GM12873 (cell line): Measurements from ENCODE around the gene IPO5.

Source experiments
- TF ChIP-seq, protein P1 (sequence below): IDR thresholded peaks from 2 replicates; pipeline ENCODE4 v1.5.1; 2012; ENCODE audit warnings: low read depth, mild to moderate bottlenecking, moderate library complexity, low read length, control low read depth; ENCODE audit not compliant: insufficient read depth; ENCODE audit errors: missing control alignments

The IPO5 gene

DNA sequence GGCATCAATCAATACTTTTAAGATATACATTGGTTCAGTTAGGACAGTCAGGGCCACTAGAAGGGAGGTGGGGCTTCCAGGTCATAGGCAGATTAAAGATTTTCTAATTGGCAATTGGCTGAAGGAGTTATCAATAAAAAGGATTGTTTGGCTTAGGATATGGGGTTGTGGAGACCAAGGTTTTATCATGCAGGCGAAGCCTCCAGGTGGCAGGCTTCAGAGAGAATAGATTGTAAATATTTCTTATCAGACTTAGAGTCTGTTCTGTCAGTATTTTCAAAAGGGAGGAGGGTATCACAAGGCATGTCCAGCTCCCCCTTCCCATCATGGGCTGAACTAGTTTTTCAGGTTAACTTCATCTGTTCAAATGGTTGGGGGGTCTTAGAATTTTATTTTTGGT is 112.0 kb downstream of the IPO5 start:
- TF ChIP-seq, protein P1, sequence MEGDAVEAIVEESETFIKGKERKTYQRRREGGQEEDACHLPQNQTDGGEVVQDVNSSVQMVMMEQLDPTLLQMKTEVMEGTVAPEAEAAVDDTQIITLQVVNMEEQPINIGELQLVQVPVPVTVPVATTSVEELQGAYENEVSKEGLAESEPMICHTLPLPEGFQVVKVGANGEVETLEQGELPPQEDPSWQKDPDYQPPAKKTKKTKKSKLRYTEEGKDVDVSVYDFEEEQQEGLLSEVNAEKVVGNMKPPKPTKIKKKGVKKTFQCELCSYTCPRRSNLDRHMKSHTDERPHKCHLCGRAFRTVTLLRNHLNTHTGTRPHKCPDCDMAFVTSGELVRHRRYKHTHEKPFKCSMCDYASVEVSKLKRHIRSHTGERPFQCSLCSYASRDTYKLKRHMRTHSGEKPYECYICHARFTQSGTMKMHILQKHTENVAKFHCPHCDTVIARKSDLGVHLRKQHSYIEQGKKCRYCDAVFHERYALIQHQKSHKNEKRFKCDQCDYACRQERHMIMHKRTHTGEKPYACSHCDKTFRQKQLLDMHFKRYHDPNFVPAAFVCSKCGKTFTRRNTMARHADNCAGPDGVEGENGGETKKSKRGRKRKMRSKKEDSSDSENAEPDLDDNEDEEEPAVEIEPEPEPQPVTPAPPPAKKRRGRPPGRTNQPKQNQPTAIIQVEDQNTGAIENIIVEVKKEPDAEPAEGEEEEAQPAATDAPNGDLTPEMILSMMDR = no peak

DNA sequence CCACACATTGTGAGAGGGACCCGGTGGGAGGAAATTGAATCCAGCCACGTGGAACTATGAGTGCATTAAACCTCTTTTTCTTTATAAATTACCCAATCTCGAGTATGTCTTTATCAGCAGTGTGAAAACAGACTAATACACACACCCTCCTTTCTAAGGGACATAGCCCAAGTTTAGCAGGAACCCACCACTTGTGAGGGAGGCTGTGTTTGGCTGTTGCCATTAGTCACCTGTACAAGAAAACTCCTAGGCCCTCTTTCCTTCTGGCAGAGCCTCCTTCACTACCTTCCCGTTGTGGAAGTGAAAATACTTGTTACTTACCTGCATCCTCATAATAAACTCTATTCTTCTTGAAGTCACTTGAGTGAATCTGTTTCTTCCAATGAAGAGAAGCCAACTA is 113.2 kb downstream of the IPO5 start:
- TF ChIP-seq, protein P1 = no peak

DNA sequence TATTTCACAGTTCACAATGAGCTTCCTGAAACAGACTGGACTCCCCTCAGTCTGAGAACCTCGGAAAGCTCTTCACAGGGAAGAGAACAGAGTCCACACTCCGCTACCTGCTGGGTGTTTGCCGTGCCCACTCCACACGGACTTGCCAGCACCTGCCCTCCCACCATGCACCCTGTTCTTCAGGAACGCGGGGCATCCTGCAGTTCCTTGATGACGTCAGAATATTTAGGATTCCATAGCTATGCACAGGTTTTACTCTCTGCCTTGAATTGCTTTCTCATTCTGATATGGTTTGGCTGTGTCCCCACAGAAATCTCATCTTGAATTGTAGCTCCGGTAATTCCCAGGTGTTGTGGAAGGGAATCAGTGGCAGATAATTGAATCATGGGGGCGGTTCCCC is 115.0 kb downstream of the IPO5 start:
- TF ChIP-seq, protein P1 = no peak

DNA sequence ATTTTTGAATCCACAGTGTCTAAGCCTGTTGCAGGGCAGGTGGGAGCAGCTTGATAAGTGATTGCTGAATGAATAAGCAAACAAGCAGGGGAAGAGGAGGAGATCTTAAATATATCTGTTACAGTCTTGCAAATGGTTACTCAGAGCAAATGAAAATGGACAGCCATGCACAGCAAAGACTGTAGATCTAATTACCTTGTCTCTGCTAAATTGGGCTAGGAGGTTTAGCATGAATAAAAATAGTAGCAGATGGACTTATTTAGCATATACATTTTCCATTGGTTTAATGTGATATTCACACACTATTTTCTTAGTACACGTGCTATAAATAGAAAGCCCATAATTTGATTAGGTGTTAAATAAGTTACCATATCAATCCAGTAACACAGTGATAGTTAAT is 116.5 kb downstream of the IPO5 start:
- TF ChIP-seq, protein P1 = no peak

DNA sequence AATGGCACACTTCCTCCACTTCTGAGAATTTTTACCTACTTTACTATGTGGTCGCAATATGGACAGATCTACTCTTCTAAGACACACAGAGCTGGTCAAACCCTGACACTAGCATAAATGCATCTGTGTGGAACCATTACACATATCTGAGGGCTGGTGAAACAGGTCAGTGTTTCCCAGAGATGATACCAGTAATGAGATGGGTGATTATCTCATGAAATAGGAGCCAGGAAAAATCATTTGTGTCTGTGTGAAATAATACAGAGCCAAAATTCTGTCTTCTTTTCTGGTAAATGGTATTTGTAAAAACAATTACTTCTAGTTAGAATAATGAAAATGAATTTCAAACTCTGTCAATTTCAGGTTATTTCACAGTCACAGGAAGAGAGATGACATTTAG is 117.8 kb downstream of the IPO5 start:
- TF ChIP-seq, protein P1 = no peak

DNA sequence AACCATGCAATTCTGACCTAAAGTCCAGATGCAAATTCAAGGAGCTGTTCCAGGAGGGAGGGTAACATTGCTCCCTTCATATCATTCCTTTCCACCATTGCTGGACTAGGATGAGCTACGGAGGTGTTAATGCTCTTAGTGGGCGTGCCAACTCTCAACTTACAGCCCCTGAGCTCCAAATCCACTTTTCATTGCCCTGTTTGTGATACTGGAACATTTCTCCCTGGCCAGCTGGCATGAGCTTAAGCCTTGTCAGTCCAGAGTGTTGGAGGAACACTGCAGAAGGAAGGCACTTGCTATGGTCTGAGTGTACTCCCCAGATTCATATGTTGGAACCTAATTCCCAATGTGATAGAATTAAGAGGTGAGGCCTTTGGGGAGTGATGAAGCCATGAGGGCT is 119.0 kb downstream of the IPO5 start:
- TF ChIP-seq, protein P1 = no peak
